IMR-90 (cell line): ENCODE measurements around the gene CELA2B. TPM values are rescaled to one million over a fixed set of nuclear protein-coding genes. Genes with fewer than 3 reads are reported as not detected.
A peak's percentile ranks its signal among the peaks of the same experiment; 100 is the strongest.

ENCODE experiments used
- ATAC-seq: fragments of 200-7000 bp; cut with Tn5 transposase; 2 replicates; pipeline ENCODE4 v1.9.1; 2020; ENCODE audit warnings: low read depth, mild to moderate bottlenecking, moderate library complexity
- BruUV-seq: library from RNA; stranded (reverse); fragments of 400-500 nt; replicated peaks from 2 replicates; lab custom pipeline; 2021; lab: Mats Ljungman, UMichigan
- CTCF ChIA-PET: fragments of 300-600 bp; formaldehyde crosslinking; extraction: SDS; loops from one replicate; lab custom pipeline; 2021; ENCODE audit warnings: antibody characterized with exemption; lab: Yijun Ruan, JAX
- POLR2A ChIA-PET: fragments of 300-600 bp; sonication (Branson Sonifier 250); formaldehyde crosslinking; loops from one replicate; lab custom pipeline; 2022; ENCODE audit warnings: antibody characterized with exemption; ENCODE audit not compliant: unreplicated experiment; lab: Charles Lee
- DNase-seq: peaks from one replicate; pipeline ENCODE4 v3.0.0; 2013
- H2AFZ ChIP-seq: replicated peaks from 2 replicates; pipeline ENCODE3; 2013; ENCODE audit warnings: low read length, mild to moderate bottlenecking; ENCODE audit not compliant: poor library complexity
- H2AK5ac ChIP-seq: 2 replicates; pipeline ENCODE4 v1.6.1; 2013; ENCODE audit warnings: low read depth, low read length, inconsistent platforms
- H2AK9ac ChIP-seq: replicated peaks from 2 replicates; pipeline ENCODE3; 2013; ENCODE audit warnings: mild to moderate bottlenecking, low read depth, low read length, moderate library complexity; ENCODE audit not compliant: poor library complexity
- H2BK120ac ChIP-seq: 2 replicates; pipeline ENCODE4 v1.6.1; 2013; ENCODE audit warnings: low read depth, low read length, inconsistent platforms
- H2BK15ac ChIP-seq: 3 replicates; pipeline ENCODE4 v1.6.1; 2013; ENCODE audit warnings: low read depth, low read length, inconsistent platforms
- H2BK20ac ChIP-seq: 2 replicates; pipeline ENCODE4 v1.6.1; 2013; ENCODE audit warnings: low read depth, mild to moderate bottlenecking, inconsistent platforms, low read length, moderate library complexity
- H2BK5ac ChIP-seq: 2 replicates; pipeline ENCODE4 v1.6.1; 2013; ENCODE audit warnings: mild to moderate bottlenecking, low read depth, low read length, inconsistent platforms; ENCODE audit not compliant: poor library complexity, severe bottlenecking
- H3K14ac ChIP-seq: replicated peaks from 2 replicates; pipeline ENCODE4 v1.6.1; 2013; ENCODE audit warnings: low read depth, low read length, inconsistent platforms
- H3K18ac ChIP-seq: 2 replicates; pipeline ENCODE4 v1.6.1; 2013; ENCODE audit warnings: low read depth, low read length, control low read depth
- H3K23ac ChIP-seq: 2 replicates; pipeline ENCODE4 v1.6.1; 2013; ENCODE audit warnings: low read depth, low read length, inconsistent platforms
- H3K27ac ChIP-seq: 2 replicates; pipeline ENCODE4 v1.5.1; 2013; ENCODE audit warnings: mild to moderate bottlenecking, control low read depth, low read length; ENCODE audit not compliant: insufficient read depth
- H3K27me3 ChIP-seq: 2 replicates; pipeline ENCODE4 v1.6.1; 2013; ENCODE audit warnings: low read length; ENCODE audit not compliant: control insufficient read depth, insufficient read depth
- H3K36me3 ChIP-seq: 2 replicates; pipeline ENCODE4 v1.6.1; 2013; ENCODE audit warnings: low read length, mixed read lengths; ENCODE audit not compliant: control insufficient read depth, insufficient read depth
- H3K4ac ChIP-seq: 2 replicates; pipeline ENCODE4 v1.6.1; 2013; ENCODE audit warnings: low read depth, low read length, inconsistent platforms
- H3K4me1 ChIP-seq: 2 replicates; pipeline ENCODE4 v1.6.1; 2013; ENCODE audit warnings: low read length, mixed read lengths; ENCODE audit not compliant: control insufficient read depth, insufficient read depth
- H3K4me2 ChIP-seq: 2 replicates; pipeline ENCODE4 v1.6.1; 2013; ENCODE audit warnings: low read depth, mild to moderate bottlenecking, control low read depth, low read length, moderate library complexity
- H3K4me3 ChIP-seq: 2 replicates; pipeline ENCODE4 v1.5.1; 2013; ENCODE audit warnings: low read depth, mild to moderate bottlenecking, control low read depth, low read length, moderate library complexity; ENCODE audit not compliant: insufficient read depth
- H3K56ac ChIP-seq: 2 replicates; pipeline ENCODE4 v1.6.1; 2013; ENCODE audit warnings: low read length, inconsistent platforms; ENCODE audit not compliant: insufficient read depth; ENCODE audit errors: extremely low read depth
- H3K79me1 ChIP-seq, 2 experiments: 2 replicates each; pipeline ENCODE4 v1.6.1; 2013; ENCODE audit warnings: low read length in 2 of 2, inconsistent platforms in 1 of 2, low read depth in 1 of 2
- H3K9ac ChIP-seq: 2 replicates; pipeline ENCODE4 v1.6.1; 2013; ENCODE audit warnings: low read depth, low read length, control low read depth
- H3K9me1 ChIP-seq: 2 replicates; pipeline ENCODE4 v1.6.1; 2013; ENCODE audit warnings: low read length, inconsistent platforms; ENCODE audit not compliant: insufficient read depth
- H3K9me3 ChIP-seq: 2 replicates; pipeline ENCODE4 v1.6.1; 2013; ENCODE audit warnings: low read length; ENCODE audit not compliant: control insufficient read depth, insufficient read depth
- H4K20me1 ChIP-seq: 2 replicates; pipeline ENCODE4 v1.6.1; 2013; ENCODE audit warnings: low read length, inconsistent platforms; ENCODE audit not compliant: insufficient read depth
- H4K5ac ChIP-seq: 2 replicates; pipeline ENCODE4 v1.6.1; 2013; ENCODE audit warnings: mild to moderate bottlenecking, low read depth, low read length, control low read depth
- H4K8ac ChIP-seq, 2 experiments: 2 replicates each; pipeline ENCODE4 v1.6.1; 2013; ENCODE audit warnings: low read depth in 2 of 2, low read length in 2 of 2, control low read depth in 1 of 2, inconsistent platforms in 1 of 2
- H4K91ac ChIP-seq: 2 replicates; pipeline ENCODE4 v1.6.1; 2013; ENCODE audit warnings: low read depth, low read length, inconsistent platforms; ENCODE audit not compliant: insufficient read depth
- CEBPB ChIP-seq: IDR thresholded peaks from 2 replicates; pipeline ENCODE4 v1.6.1; 2012; ENCODE audit warnings: low read depth, low read length, improper control_type of control experiment
- CHD1 ChIP-seq: IDR thresholded peaks from 2 replicates; pipeline ENCODE4 v1.6.1; 2012; ENCODE audit warnings: low read depth, low read length, improper control_type of control experiment
- ELK1 ChIP-seq: fragments of 150-350 bp; IDR thresholded peaks from 2 replicates; pipeline ENCODE4 v1.6.1; 2016; ENCODE audit warnings: low read depth, mild to moderate bottlenecking, low read length, moderate library complexity, borderline replicate concordance
- FOS ChIP-seq: fragments of 150-350 bp; IDR thresholded peaks from 2 replicates; pipeline ENCODE4 v1.6.1; 2016; ENCODE audit warnings: low read depth, low read length
- MAFK ChIP-seq: IDR thresholded peaks from 2 replicates; pipeline ENCODE4 v1.6.1; 2012; ENCODE audit warnings: low read depth, low read length, improper control_type of control experiment
- MAZ ChIP-seq: IDR thresholded peaks from 2 replicates; pipeline ENCODE4 v1.6.1; 2012; ENCODE audit warnings: low read depth, mild to moderate bottlenecking, low read length, improper control_type of control experiment, moderate library complexity, borderline replicate concordance
- NFE2L2 ChIP-seq: fragments of 150-350 bp; IDR thresholded peaks from 2 replicates; pipeline ENCODE4 v1.6.1; 2016; ENCODE audit warnings: low read depth, mild to moderate bottlenecking, low read length
- POLR2A ChIP-seq: IDR thresholded peaks from 2 replicates; pipeline ENCODE4 v1.6.1; 2012; ENCODE audit warnings: mild to moderate bottlenecking, low read depth, low read length
- RAD21 ChIP-seq: IDR thresholded peaks from 2 replicates; pipeline ENCODE4 v1.6.1; 2012; ENCODE audit warnings: low read length, improper control_type of control experiment
- RCOR1 ChIP-seq: IDR thresholded peaks from 2 replicates; pipeline ENCODE4 v1.6.1; 2012; ENCODE audit warnings: mild to moderate bottlenecking, low read length, improper control_type of control experiment; ENCODE audit not compliant: insufficient replicate concordance
- RFX5 ChIP-seq: IDR thresholded peaks from 2 replicates; pipeline ENCODE4 v1.8.0; 2012; ENCODE audit warnings: low read depth, mild to moderate bottlenecking, low read length, moderate library complexity
- USF2 ChIP-seq: fragments of 150-350 bp; IDR thresholded peaks from 2 replicates; pipeline ENCODE4 v1.6.1; 2017; ENCODE audit warnings: mild to moderate bottlenecking, antibody characterized with exemption, low read length, low read depth
- WGBS, 2 experiments: methylation state at CpG; one replicate each; pipeline versions ENCODE4 v1.1.5 to v1.1.7; 2013; ENCODE audit warnings: missing lambda C conversion rate in 2 of 2; ENCODE audit not compliant: insufficient read length in 1 of 2; ENCODE audit errors: extremely low coverage in 2 of 2; 5-methylcytosine and 5-hydroxymethylcytosine counted together
- dilution Hi-C: fragments of 300-500 bp; cut with HindIII; formaldehyde crosslinking; loops from one replicate; pipeline ENCODE4 v1.14.3; 2018; ENCODE audit warnings: low sequenced_read_pairs; ENCODE audit not compliant: unreplicated experiment
- in situ Hi-C: fragments of 300-500 bp; cut with MboI; formaldehyde crosslinking; loops from 3 replicates; pipeline ENCODE4 v1.14.3; 2019; ENCODE audit warnings: low sequenced_read_pairs, inconsistent platforms, mixed read lengths
- intact Hi-C: fragments of 100-400 bp; cut with micrococcal nuclease; formaldehyde crosslinking; loops from 2 replicates; pipeline ENCODE4 v1.10.0; 2022
- polyA plus RNA-seq, 3 experiments: library from polyadenylated mRNA; depleted of rRNA; stranded (reverse); fragments of >200 nt; gene quantifications; 2 replicates each; pipeline ENCODE4 v1.2.3, GENCODE V29; 2012; ENCODE audit warnings: low replicate concordance in 1 of 3
- total RNA-seq: library from RNA; depleted of rRNA; stranded (reverse); fragments of >200 nt; gene quantifications from 2 replicates; pipeline ENCODE4 v1.2.3, GENCODE V29; 2012

CELA2B gene
- total and polyA plus RNA-seq, 2 of the 4 experiments (the other 2 are of a cell fraction): not detected

GRCh38 chr1:15469361-15469760 lies 6.5 kb upstream of the CELA2B start:
- H3K9me3 ChIP-seq: no peaks in the 10 kb centered on the region
- no peaks in the 10 kb centered on the region for H4K20me1 ChIP-seq
- no peak overlapping the region for H4K8ac ChIP-seq
- no peak overlapping the region for H3K4me3 ChIP-seq
- DNase-seq: no peak
- no peak overlapping the region for H3K14ac ChIP-seq
- H2BK120ac ChIP-seq: no peak overlapping the region
- H3K4ac ChIP-seq: no peak overlapping the region
- no peak overlapping the region for H2BK20ac ChIP-seq
- H3K79me1 ChIP-seq: no peaks in the 10 kb centered on the region
- CTCF ChIA-PET: no interaction called here
- POLR2A ChIA-PET: no interaction called here
- H3K18ac ChIP-seq: no peak overlapping the region
- no CpG with 5 or more reads among the region's 3 CpGs for WGBS, 2 experiments
- H3K27ac ChIP-seq: no peak overlapping the region
- no peak overlapping the region for H4K5ac ChIP-seq
- no peak overlapping the region for H3K4me2 ChIP-seq
- dilution Hi-C loops: no loop called here
- intact Hi-C loops: no loop called here
- H2AK9ac ChIP-seq: no peak overlapping the region
- BruUV-seq: no TSS peak
- no peak overlapping the region for H4K91ac ChIP-seq
- H2AK5ac ChIP-seq: no peak overlapping the region
- H3K27me3 ChIP-seq: peaks cover 3% of the 10 kb centered on the region; the same call in 1 of the 2 replicates
- ATAC-seq: no peak
- H3K4me1 ChIP-seq: no peaks in the 10 kb centered on the region
- H3K23ac ChIP-seq: no peak overlapping the region
- H3K36me3 ChIP-seq: no peaks in the 10 kb centered on the region
- H3K9ac ChIP-seq: no peak overlapping the region
- H3K9me1 ChIP-seq: no peaks in the 10 kb centered on the region
- in situ Hi-C loops: no loop called here
- H2AFZ ChIP-seq: no peak overlapping the region
- no peak for TF ChIP-seq RCOR1
- TF ChIP-seq NFE2L2: no peak
- TF ChIP-seq FOS: no peak
- TF ChIP-seq USF2: no peak
- no peak for TF ChIP-seq ELK1
- no peak for TF ChIP-seq RAD21
- no peak for TF ChIP-seq CHD1
- TF ChIP-seq MAFK: no peak
- TF ChIP-seq RFX5: no peak
- TF ChIP-seq POLR2A: no peak
- TF ChIP-seq CEBPB: no peak
- TF ChIP-seq MAZ: no peak
- no peak overlapping the region for H2BK5ac ChIP-seq
- H3K56ac ChIP-seq: 0 out of 2 replicates have a peak overlapping the region, but pooled peaks have one; percentile 1
- H2BK15ac ChIP-seq: no peak overlapping the region
